Body of pancreas (tissue), 4 donors: ENCODE data around the gene HMG20A.

Experiments
- CTCF ChIP-seq, 7 experiments: fragments of 450-650 bp in 4 of 7; fragments of 200-600 bp in 3 of 7; sonication (generic) in 3 of 7; IDR thresholded peaks; one replicate each; pipeline ENCODE4 v1.5.1; 2016 to 2019; ENCODE audit warnings: antibody characterized with exemption in 7 of 7
- POLR2A ChIP-seq, 3 donors: fragments of 450-650 bp; IDR thresholded peaks; one replicate each; pipeline ENCODE4 v1.6.1; 2016; ENCODE audit warnings: antibody characterized with exemption in 3 of 3, mild to moderate bottlenecking in 2 of 3

GRCh38 chr15:77414789-77415442 is 5.8 kb upstream of the HMG20A start:
- TF ChIP-seq CTCF (IDR thresholded peaks at IDR 0.05) (no peak), POLR2A (IDR thresholded peaks at IDR 0.05) (no peak)
